Measurements from ENCODE around the gene FAM117B. TPM values are rescaled to one million over a fixed set of nuclear protein-coding genes. Genes with fewer than 3 reads are reported as not detected.

FAM117B gene
- total RNA-seq, 1 experiment from 2014 or later = 24.0 TPM

GRCh38 chr2:202762556-202762955 lies 127.8 kb downstream of the FAM117B start:
- Histone ChIP-seq H3K18ac (ENCODE audit: insufficient read length, low read depth, low read length) (no peak overlapping the region), H3K79me2 (ENCODE audit: insufficient read depth, low read length) (no peaks in the 10 kb centered on the region), H2BK12ac (ENCODE audit: insufficient read length, low read depth, low read length) (no peak overlapping the region), H3K23me2 (ENCODE audit: insufficient read length, low read depth, low read length, poor library complexity, severe bottlenecking) (no peaks in the 10 kb centered on the region), H3K79me1 (ENCODE audit: insufficient read depth, low read depth, low read length, poor library complexity, severe bottlenecking) (no peaks in the 10 kb centered on the region), H3K27me3 (ENCODE audit: insufficient read depth, low read length) (no peaks in the 10 kb centered on the region), H4K8ac (replicated peaks; ENCODE audit: insufficient read length, low read depth, low read length) (no peak overlapping the region), H2BK5ac (ENCODE audit: insufficient read length, low read length) (no peak overlapping the region), H2AK5ac (ENCODE audit: insufficient read length, low read length) (no peak overlapping the region), H3K56ac (ENCODE audit: insufficient read length, low read depth, low read length) (no peak overlapping the region), H3K4me1 (ENCODE audit: insufficient read depth, low read length) (no peaks in the 10 kb centered on the region), H3K9me3 (ENCODE audit: control insufficient read depth, low read depth, low read length) (no peaks in the 10 kb centered on the region), H4K20me1 (ENCODE audit: control insufficient read depth, insufficient read depth, insufficient read length) (no peaks in the 10 kb centered on the region), H3K23ac (ENCODE audit: insufficient read length, low read depth, low read length) (no peak overlapping the region), H2BK15ac (ENCODE audit: low read depth, low read length) (no peak overlapping the region), H4K91ac (ENCODE audit: insufficient read length, low read depth, low read length) (no peak overlapping the region), H3K9ac (ENCODE audit: extremely low read depth, insufficient read length, low read length) (no peak overlapping the region), H2BK120ac (ENCODE audit: low read depth, low read length, poor library complexity, severe bottlenecking) (no peak overlapping the region), H3T11ph (ENCODE audit: low read length) (no peak overlapping the region), H3K4ac (ENCODE audit: low read depth, low read length) (no peak overlapping the region), H3K14ac (ENCODE audit: insufficient read depth, low read length) (no peak overlapping the region), H3K27ac (ENCODE audit: insufficient read length, low read depth, low read length) (no peak overlapping the region), H4K5ac (ENCODE audit: insufficient read length, low read depth, low read length) (no peak overlapping the region), H3K4me2 (ENCODE audit: insufficient read depth, insufficient read length, low read length) (no peak overlapping the region), H2BK20ac (ENCODE audit: low read depth, low read length, poor library complexity, severe bottlenecking) (no peak overlapping the region), H2AFZ (ENCODE audit: low read length) (no peak overlapping the region)
- Mint-ChIP-seq H3K36me3 (ENCODE audit: insufficient read depth in 1 of 3, low read depth in 3 of 3) (peaks cover 15 to 58% (median 50%) of the 10 kb centered on the region in 3 experiments; a peak in 6 of 7 replicates), H3K4me3 (no peak overlapping the region), H3K4me1 (no peaks in the 10 kb centered on the region), H3K9me3 (no peaks in the 10 kb centered on the region), H3K27me3 (ENCODE audit: low read depth) (no peaks in the 10 kb centered on the region), H3K27ac (no peak overlapping the region)
- no CpG with 5 or more reads among the region's 4 CpGs for WGBS (ENCODE audit: extremely low coverage, insufficient read length, low lambda C conversion rate)
- TF ChIP-seq CTCF (conservative IDR thresholded peaks at IDR 0.05) = no peak
- DNase-seq = no peak

Data from H9 (cell line).